Neural cell (in vitro differentiated cells): ENCODE results near the gene FBXO10. TPM values are rescaled to one million over a fixed set of nuclear protein-coding genes. Genes with fewer than 3 reads are reported as not detected.

Source experiments
- H2AFZ ChIP-seq: fragments of 200-600, 300-800 bp; sonication (generic), shearing (Covaris generic); 2 replicates; pipeline ENCODE4 v1.6.0; 2014; ENCODE audit warnings: low read depth, mild to moderate bottlenecking, antibody characterized with exemption, low read length, moderate library complexity
- H3F3A ChIP-seq: fragments of 200-600 bp; shearing (Covaris generic); 2 replicates; pipeline ENCODE4 v1.6.1; 2016; ENCODE audit warnings: mild to moderate bottlenecking, moderate library complexity, mixed read lengths, antibody characterized with exemption, low read length; ENCODE audit not compliant: insufficient read depth, poor library complexity, severe bottlenecking
- H3K27ac ChIP-seq: fragments of 200-600, 300-800 bp; sonication (generic), shearing (Covaris generic); 2 replicates; pipeline ENCODE4 v1.5.1; 2014; ENCODE audit warnings: mild to moderate bottlenecking, low read length, moderate library complexity
- H3K27me3 ChIP-seq: fragments of 300-800, 200-600 bp; sonication (generic), shearing (Covaris generic); 2 replicates; pipeline ENCODE4 v1.6.0; 2014; ENCODE audit warnings: mild to moderate bottlenecking, low read depth, low read length, moderate library complexity; ENCODE audit not compliant: insufficient read depth
- H3K36me3 ChIP-seq: fragments of 300-800, 200-600 bp; sonication (generic), shearing (Covaris generic); 2 replicates; pipeline ENCODE4 v1.5.1; 2014; ENCODE audit warnings: mild to moderate bottlenecking, antibody characterized with exemption, low read length, moderate library complexity; ENCODE audit not compliant: insufficient read depth
- H3K4me2 ChIP-seq: fragments of 300-800, 200-600 bp; sonication (generic), shearing (Covaris generic); 2 replicates; pipeline ENCODE4 v1.6.0; 2014; ENCODE audit warnings: mild to moderate bottlenecking, low read length
- H3K4me3 ChIP-seq: fragments of 300-800, 200-600 bp; sonication (generic), shearing (Covaris generic); 2 replicates; pipeline ENCODE4 v1.5.1; 2014; ENCODE audit warnings: mild to moderate bottlenecking, low read length, moderate library complexity
- H3K79me2 ChIP-seq: fragments of 200-600 bp; shearing (Covaris generic); replicated peaks from 2 replicates; pipeline ENCODE4 v1.6.0; 2014; ENCODE audit warnings: mild to moderate bottlenecking, low read length, moderate library complexity; ENCODE audit not compliant: insufficient read depth
- H3K9ac ChIP-seq: fragments of 300-800, 200-600 bp; sonication (generic), shearing (Covaris generic); 2 replicates; pipeline ENCODE4 v1.6.1; 2016; ENCODE audit warnings: mild to moderate bottlenecking, low read length, mixed read lengths
- H3K9me2 ChIP-seq: fragments of 200-600 bp; shearing (Covaris generic); 2 replicates; pipeline ENCODE4 v1.6.1; 2016; ENCODE audit warnings: mild to moderate bottlenecking, low read length, mixed read lengths; ENCODE audit not compliant: insufficient read depth
- H3K9me3 ChIP-seq: fragments of 200-600, 300-800 bp; sonication (generic), shearing (Covaris generic); 2 replicates; pipeline ENCODE4 v1.6.1; 2016; ENCODE audit warnings: mild to moderate bottlenecking, mixed run types, low read length, moderate library complexity, mixed read lengths
- H4K20me1 ChIP-seq: fragments of 200-600 bp; shearing (Covaris generic); 2 replicates; pipeline ENCODE4 v1.6.1; 2016; ENCODE audit warnings: mild to moderate bottlenecking, mixed run types; ENCODE audit not compliant: insufficient read depth
- EP300 ChIP-seq: fragments of 450-650 bp; conservative IDR thresholded peaks from 2 replicates; pipeline ENCODE4 v1.6.1; 2014; ENCODE audit warnings: antibody characterized with exemption, mild to moderate bottlenecking, moderate library complexity; ENCODE audit not compliant: poor library complexity, severe bottlenecking
- EZH2 ChIP-seq: fragments of 200-600, 300-800 bp; shearing (Covaris generic), sonication (generic); IDR thresholded peaks from 2 replicates; pipeline ENCODE4 v1.6.1; 2014; ENCODE audit warnings: antibody characterized with exemption, low read length, borderline replicate concordance, mild to moderate bottlenecking; ENCODE audit not compliant: insufficient read depth, poor library complexity, severe bottlenecking
- MXI1 ChIP-seq: fragments of 450-650 bp; conservative IDR thresholded peaks from 2 replicates; pipeline ENCODE4 v1.6.1; 2014; ENCODE audit warnings: antibody characterized with exemption, mild to moderate bottlenecking; ENCODE audit not compliant: poor library complexity, severe bottlenecking
- POLR2AphosphoS5 ChIP-seq: IDR thresholded peaks from 2 replicates; pipeline ENCODE4 v1.6.1; 2012
- RAD21 ChIP-seq: fragments of 450-650 bp; conservative IDR thresholded peaks from 2 replicates; pipeline ENCODE4 v1.6.1; 2014; ENCODE audit warnings: antibody characterized with exemption, mild to moderate bottlenecking, moderate library complexity
- SMC3 ChIP-seq: fragments of 450-650 bp; conservative IDR thresholded peaks from 2 replicates; pipeline ENCODE4 v1.6.1; 2014; ENCODE audit warnings: antibody characterized with exemption, mild to moderate bottlenecking, moderate library complexity; ENCODE audit not compliant: poor library complexity
- TAF1 ChIP-seq: IDR thresholded peaks from 2 replicates; pipeline ENCODE4 v1.6.1; 2012; ENCODE audit warnings: low read depth
- polyA plus RNA-seq: library from polyadenylated mRNA; depleted of rRNA; stranded (reverse); fragments of >200 nt; gene quantifications from 2 replicates; pipeline ENCODE4 v1.2.3, GENCODE V29; 2014
- TF ChIP-seq, protein P1 (sequence below): fragments of 450-650 bp; IDR thresholded peaks from 2 replicates; pipeline ENCODE4 v1.5.1; 2014; ENCODE audit warnings: antibody characterized with exemption, mild to moderate bottlenecking, moderate library complexity; ENCODE audit not compliant: poor library complexity, severe bottlenecking
- TF ChIP-seq, protein P2 (sequence below): IDR thresholded peaks from 2 replicates; pipeline ENCODE4 v1.6.1; 2012; ENCODE audit warnings: borderline replicate concordance

The FBXO10 gene
- polyA plus RNA-seq, 1 donor from 2014 or later, result 16.0 TPM

DNA sequence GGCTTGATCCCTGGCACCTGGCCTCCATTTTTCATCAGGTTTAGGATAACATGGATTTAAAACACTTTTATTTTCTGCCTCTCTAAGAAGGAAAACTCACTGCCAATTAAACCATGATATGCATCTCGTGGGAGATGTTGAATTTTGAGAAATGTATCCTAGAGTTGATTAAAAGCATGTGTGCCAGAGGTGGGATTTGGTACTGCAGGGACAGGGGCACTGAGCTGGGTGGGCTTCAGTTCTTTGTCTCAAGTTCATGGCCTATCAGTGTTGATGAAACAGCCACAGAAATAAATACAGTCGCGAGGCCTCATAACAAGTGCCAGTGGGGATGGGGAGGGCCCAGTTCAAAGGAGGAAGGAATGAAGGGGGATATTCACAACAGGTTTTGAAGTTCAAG lies 55.5 kb downstream of the FBXO10 start:
- TF ChIP-seq, protein P1, sequence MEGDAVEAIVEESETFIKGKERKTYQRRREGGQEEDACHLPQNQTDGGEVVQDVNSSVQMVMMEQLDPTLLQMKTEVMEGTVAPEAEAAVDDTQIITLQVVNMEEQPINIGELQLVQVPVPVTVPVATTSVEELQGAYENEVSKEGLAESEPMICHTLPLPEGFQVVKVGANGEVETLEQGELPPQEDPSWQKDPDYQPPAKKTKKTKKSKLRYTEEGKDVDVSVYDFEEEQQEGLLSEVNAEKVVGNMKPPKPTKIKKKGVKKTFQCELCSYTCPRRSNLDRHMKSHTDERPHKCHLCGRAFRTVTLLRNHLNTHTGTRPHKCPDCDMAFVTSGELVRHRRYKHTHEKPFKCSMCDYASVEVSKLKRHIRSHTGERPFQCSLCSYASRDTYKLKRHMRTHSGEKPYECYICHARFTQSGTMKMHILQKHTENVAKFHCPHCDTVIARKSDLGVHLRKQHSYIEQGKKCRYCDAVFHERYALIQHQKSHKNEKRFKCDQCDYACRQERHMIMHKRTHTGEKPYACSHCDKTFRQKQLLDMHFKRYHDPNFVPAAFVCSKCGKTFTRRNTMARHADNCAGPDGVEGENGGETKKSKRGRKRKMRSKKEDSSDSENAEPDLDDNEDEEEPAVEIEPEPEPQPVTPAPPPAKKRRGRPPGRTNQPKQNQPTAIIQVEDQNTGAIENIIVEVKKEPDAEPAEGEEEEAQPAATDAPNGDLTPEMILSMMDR, result no peak
- no peak for TF ChIP-seq SMC3
- no peak for TF ChIP-seq EP300
- no peak for TF ChIP-seq TAF1
- no peak for TF ChIP-seq RAD21
- no peak for TF ChIP-seq MXI1
- no peak for TF ChIP-seq EZH2
- no peak for TF ChIP-seq POLR2AphosphoS5
- TF ChIP-seq, protein P2, sequence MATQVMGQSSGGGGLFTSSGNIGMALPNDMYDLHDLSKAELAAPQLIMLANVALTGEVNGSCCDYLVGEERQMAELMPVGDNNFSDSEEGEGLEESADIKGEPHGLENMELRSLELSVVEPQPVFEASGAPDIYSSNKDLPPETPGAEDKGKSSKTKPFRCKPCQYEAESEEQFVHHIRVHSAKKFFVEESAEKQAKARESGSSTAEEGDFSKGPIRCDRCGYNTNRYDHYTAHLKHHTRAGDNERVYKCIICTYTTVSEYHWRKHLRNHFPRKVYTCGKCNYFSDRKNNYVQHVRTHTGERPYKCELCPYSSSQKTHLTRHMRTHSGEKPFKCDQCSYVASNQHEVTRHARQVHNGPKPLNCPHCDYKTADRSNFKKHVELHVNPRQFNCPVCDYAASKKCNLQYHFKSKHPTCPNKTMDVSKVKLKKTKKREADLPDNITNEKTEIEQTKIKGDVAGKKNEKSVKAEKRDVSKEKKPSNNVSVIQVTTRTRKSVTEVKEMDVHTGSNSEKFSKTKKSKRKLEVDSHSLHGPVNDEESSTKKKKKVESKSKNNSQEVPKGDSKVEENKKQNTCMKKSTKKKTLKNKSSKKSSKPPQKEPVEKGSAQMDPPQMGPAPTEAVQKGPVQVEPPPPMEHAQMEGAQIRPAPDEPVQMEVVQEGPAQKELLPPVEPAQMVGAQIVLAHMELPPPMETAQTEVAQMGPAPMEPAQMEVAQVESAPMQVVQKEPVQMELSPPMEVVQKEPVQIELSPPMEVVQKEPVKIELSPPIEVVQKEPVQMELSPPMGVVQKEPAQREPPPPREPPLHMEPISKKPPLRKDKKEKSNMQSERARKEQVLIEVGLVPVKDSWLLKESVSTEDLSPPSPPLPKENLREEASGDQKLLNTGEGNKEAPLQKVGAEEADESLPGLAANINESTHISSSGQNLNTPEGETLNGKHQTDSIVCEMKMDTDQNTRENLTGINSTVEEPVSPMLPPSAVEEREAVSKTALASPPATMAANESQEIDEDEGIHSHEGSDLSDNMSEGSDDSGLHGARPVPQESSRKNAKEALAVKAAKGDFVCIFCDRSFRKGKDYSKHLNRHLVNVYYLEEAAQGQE, result no peak
- Histone ChIP-seq H3K9ac (no peak overlapping the region), H3K36me3 (peaks cover 19% of the 10 kb centered on the region), H2AFZ (no peak overlapping the region), H3K27ac (no peak overlapping the region), H4K20me1 (no peaks in the 10 kb centered on the region), H3K9me2 (no peaks in the 10 kb centered on the region), H3F3A (no peaks in the 10 kb centered on the region), H3K9me3 (no peaks in the 10 kb centered on the region), H3K4me2 (no peak overlapping the region), H3K79me2 (no peaks in the 10 kb centered on the region), H3K27me3 (no peaks in the 10 kb centered on the region), H3K4me3 (no peak overlapping the region)

DNA sequence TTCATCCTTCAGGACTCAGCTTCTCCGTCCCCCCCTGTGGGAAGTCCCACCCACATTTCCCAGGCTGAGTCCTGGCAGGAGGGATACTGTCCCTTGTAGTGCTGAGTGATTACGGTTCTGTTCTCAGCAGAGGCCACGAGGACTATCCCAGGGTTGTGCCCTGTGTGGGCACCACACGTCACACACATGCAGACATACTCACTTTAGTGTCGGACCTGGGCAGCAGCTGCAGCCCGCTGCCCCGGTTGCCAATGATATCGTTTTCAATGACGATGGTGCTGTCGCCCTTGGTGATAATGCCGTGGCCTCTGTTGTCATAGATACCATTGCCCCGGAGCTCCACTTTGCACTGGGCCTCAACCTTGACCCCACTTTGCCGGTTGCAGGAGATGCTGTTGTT lies 58.3 kb downstream of the FBXO10 start:
- no peaks in the 10 kb centered on the region for H3K9me2 ChIP-seq
- H3F3A ChIP-seq, result no peaks in the 10 kb centered on the region
- H3K4me3 ChIP-seq, result no peak overlapping the region
- no peaks in the 10 kb centered on the region for H3K9me3 ChIP-seq
- no peak for TF ChIP-seq POLR2AphosphoS5
- no peak for TF ChIP-seq MXI1
- TF ChIP-seq EZH2, result no peak
- TF ChIP-seq TAF1, result no peak
- TF ChIP-seq EP300, result no peak
- no peak for TF ChIP-seq SMC3
- no peak for TF ChIP-seq RAD21
- TF ChIP-seq, protein P2, result no peak
- TF ChIP-seq, protein P1, result no peak
- no peaks in the 10 kb centered on the region for H3K79me2 ChIP-seq
- H3K36me3 ChIP-seq, result peaks cover 19% of the 10 kb centered on the region
- no peaks in the 10 kb centered on the region for H4K20me1 ChIP-seq
- H3K27me3 ChIP-seq, result no peaks in the 10 kb centered on the region
- H2AFZ ChIP-seq, result no peak overlapping the region
- H3K27ac ChIP-seq, result no peak overlapping the region
- no peak overlapping the region for H3K9ac ChIP-seq
- H3K4me2 ChIP-seq, result no peak overlapping the region
